Inflammatory macrophage (primary cell): ENCODE results near the gene TASP1.
A peak's percentile ranks its signal among the peaks of the same experiment; 100 is the strongest.

Experiments used
- DNase-seq, 2 donors: peaks; one replicate each; pipeline ENCODE4 v3.0.0-alpha.2; 2020 to 2022

The TASP1 gene

GRCh38 chr20:13567663-13568062 lies 71.1 kb downstream of the TASP1 start:
- no peak for DNase-seq

- DNase-seq, result no peak
Measured at GRCh38 chr20:13563854-13564253, 74.9 kb downstream of the TASP1 start.

- DNase-seq, result peak; percentile 20 to 28
Measured at GRCh38 chr20:13554706-13555105, 84.0 kb downstream of the TASP1 start.

- DNase-seq, result no peak
Measured at GRCh38 chr20:13554076-13554475, 84.7 kb downstream of the TASP1 start.

GRCh38 chr20:13552061-13552460 lies 86.7 kb downstream of the TASP1 start:
- no peak for DNase-seq

- no peak for DNase-seq
Measured at GRCh38 chr20:13549451-13549850, 89.3 kb downstream of the TASP1 start.

GRCh38 chr20:13546497-13547131 lies 92.1 kb downstream of the TASP1 start:
- DNase-seq, result peak; percentile 59 to 68

GRCh38 chr20:13545790-13546189 lies 92.9 kb downstream of the TASP1 start:
- no peak for DNase-seq

- no peak for DNase-seq
Measured at GRCh38 chr20:13543783-13544182, 94.9 kb downstream of the TASP1 start.

- no peak for DNase-seq
Measured at GRCh38 chr20:13535627-13536026, 103.1 kb downstream of the TASP1 start.

GRCh38 chr20:13533946-13534345 lies 104.8 kb downstream of the TASP1 start:
- DNase-seq, result no peak

- DNase-seq, result no peak
Measured at GRCh38 chr20:13530146-13530545, 108.6 kb downstream of the TASP1 start.

GRCh38 chr20:13526551-13526950 lies 112.2 kb downstream of the TASP1 start:
- no peak for DNase-seq

GRCh38 chr20:13525225-13525940 lies 113.3 kb downstream of the TASP1 start:
- DNase-seq, result peak in 1 of 2 donors; percentile 27

GRCh38 chr20:13524339-13524738 lies 114.4 kb downstream of the TASP1 start:
- DNase-seq, result no peak

- DNase-seq, result no peak
Measured at GRCh38 chr20:13517831-13518230, 120.9 kb downstream of the TASP1 start.

GRCh38 chr20:13515796-13516558 lies 122.8 kb downstream of the TASP1 start:
- no peak for DNase-seq

- DNase-seq, result no peak
Measured at GRCh38 chr20:13515291-13515690, 123.4 kb downstream of the TASP1 start.

GRCh38 chr20:13510837-13511488 lies 127.8 kb downstream of the TASP1 start:
- peak; percentile 76 to 83 for DNase-seq

GRCh38 chr20:13507646-13508045 lies 131.1 kb downstream of the TASP1 start:
- no peak for DNase-seq

GRCh38 chr20:13501500-13501899 lies 137.2 kb downstream of the TASP1 start:
- DNase-seq, result no peak

GRCh38 chr20:13494019-13494418 lies 144.7 kb downstream of the TASP1 start:
- peak; percentile 23 to 29 for DNase-seq

GRCh38 chr20:13493143-13493542 lies 145.6 kb downstream of the TASP1 start:
- DNase-seq, result no peak
